ENCODE data around the gene ERCC6L.
A peak's percentile ranks its signal among the peaks of the same experiment; 100 is the strongest.

ERCC6L gene

GRCh38 chrX:72238721-72239475 lies at the start of gene ERCC6L:
Gene ERCC6L, minus strand, starts transcription at chrX:72239027. Its CDS starts 116 bp downstream, at chrX:72238911.
- DNase-seq = peak; percentile 44 to 87

GRCh38 chrX:72282302-72282701 lies 43.5 kb upstream of the ERCC6L start:
- no peak for DNase-seq

GRCh38 chrX:72280321-72280845 lies 41.6 kb upstream of the ERCC6L start:
- DNase-seq = no peak

- DNase-seq = no peak
Observed at GRCh38 chrX:72276478-72276953, 37.7 kb upstream of the ERCC6L start.

GRCh38 chrX:72274526-72274925 lies 35.7 kb upstream of the ERCC6L start:
- DNase-seq = no peak

- DNase-seq = no peak
Observed at GRCh38 chrX:72273718-72274117, 34.9 kb upstream of the ERCC6L start.

- DNase-seq = no peak
Observed at GRCh38 chrX:72272868-72273267, 34.0 kb upstream of the ERCC6L start.

GRCh38 chrX:72271812-72272211 lies 33.0 kb upstream of the ERCC6L start:
- no peak for DNase-seq

- no peak for DNase-seq
Observed at GRCh38 chrX:72271091-72271788, 32.4 kb upstream of the ERCC6L start.

- no peak for DNase-seq
Observed at GRCh38 chrX:72270316-72270866, 31.6 kb upstream of the ERCC6L start.

GRCh38 chrX:72269671-72270251 lies 30.9 kb upstream of the ERCC6L start:
- no peak for DNase-seq

- no peak for DNase-seq
Observed at GRCh38 chrX:72268597-72269365, 30.0 kb upstream of the ERCC6L start.

GRCh38 chrX:72265263-72265662 lies 26.4 kb upstream of the ERCC6L start:
- no peak for DNase-seq

GRCh38 chrX:72262077-72262476 lies 23.2 kb upstream of the ERCC6L start:
- DNase-seq = no peak

- DNase-seq = no peak
Observed at GRCh38 chrX:72260448-72260847, 21.6 kb upstream of the ERCC6L start.

GRCh38 chrX:72258174-72258573 lies 19.3 kb upstream of the ERCC6L start:
- DNase-seq = no peak

GRCh38 chrX:72255864-72256263 lies 17.0 kb upstream of the ERCC6L start:
- no peak for DNase-seq

- no peak for DNase-seq
Observed at GRCh38 chrX:72255445-72255844, 16.6 kb upstream of the ERCC6L start.

GRCh38 chrX:72254816-72255215 lies 16.0 kb upstream of the ERCC6L start:
- no peak for DNase-seq

- no peak for DNase-seq
Observed at GRCh38 chrX:72253686-72254085, 14.9 kb upstream of the ERCC6L start.

- DNase-seq = peak; percentile 1 to 54
Observed at GRCh38 chrX:72247206-72247942, 8.5 kb upstream of the ERCC6L start.

All from NCI-H446 (cell line).